Liver (tissue), 3 donors: ENCODE measurements around the gene DYRK1A.

Experiments
- FOXA1 ChIP-seq: IDR thresholded peaks from 2 replicates; pipeline ENCODE4 v1.6.1; 2016; ENCODE audit warnings: antibody characterized with exemption
- GABPA ChIP-seq, 2 donors: IDR thresholded peaks in 1 of 2; conservative IDR thresholded peaks in 1 of 2; 2 replicates each; pipeline ENCODE4 v1.6.1; 2016; ENCODE audit warnings: antibody characterized with exemption in 2 of 2, mild to moderate bottlenecking in 1 of 2, moderate library complexity in 1 of 2
- HNF4A ChIP-seq, 2 donors: conservative IDR thresholded peaks; 2 replicates each; pipeline ENCODE4 v1.6.1; 2016; ENCODE audit warnings: antibody characterized with exemption in 2 of 2, mild to moderate bottlenecking in 2 of 2
- HNF4G ChIP-seq: IDR thresholded peaks from 2 replicates; pipeline ENCODE4 v1.6.1; 2016; ENCODE audit warnings: antibody characterized with exemption
- JUND ChIP-seq, 2 donors: IDR thresholded peaks; 2 replicates each; pipeline ENCODE4 v1.6.1; 2016; ENCODE audit warnings: antibody characterized with exemption in 2 of 2
- RAD21 ChIP-seq, 2 donors: IDR thresholded peaks; 2 replicates each; pipeline ENCODE4 v1.6.1; 2016; ENCODE audit warnings: antibody characterized with exemption in 2 of 2, mild to moderate bottlenecking in 2 of 2
- SP1 ChIP-seq: IDR thresholded peaks from 2 replicates; pipeline ENCODE4 v1.6.1; 2018; ENCODE audit warnings: antibody characterized with exemption, mild to moderate bottlenecking
- YY1 ChIP-seq: IDR thresholded peaks from 2 replicates; pipeline ENCODE4 v1.6.1; 2016; ENCODE audit warnings: antibody characterized with exemption, mild to moderate bottlenecking
- TF ChIP-seq, protein P1 (sequence below): fragments of 150-350 bp; IDR thresholded peaks from 2 replicates; pipeline ENCODE4 v1.5.1; 2017; ENCODE audit warnings: improper control_type of control experiment, low read depth, low read length; ENCODE audit not compliant: missing input control
- TF ChIP-seq, protein P2 (sequence below): IDR thresholded peaks from 2 replicates; pipeline ENCODE4 v1.6.1; 2016; ENCODE audit warnings: antibody characterized with exemption
- TF ChIP-seq, protein P3 (sequence below): IDR thresholded peaks from 2 replicates; pipeline ENCODE4 v1.6.1; 2016; ENCODE audit warnings: antibody characterized with exemption, mild to moderate bottlenecking
- TF ChIP-seq, protein P4 (sequence below): IDR thresholded peaks from 2 replicates; pipeline ENCODE4 v1.6.1; 2016; ENCODE audit warnings: antibody characterized with exemption
- TF ChIP-seq, protein P5 (sequence below): IDR thresholded peaks from 2 replicates; pipeline ENCODE4 v1.6.1; 2016; ENCODE audit warnings: antibody characterized with exemption
- donor health status: healthy.
- donor health status: healthy.

DNA sequence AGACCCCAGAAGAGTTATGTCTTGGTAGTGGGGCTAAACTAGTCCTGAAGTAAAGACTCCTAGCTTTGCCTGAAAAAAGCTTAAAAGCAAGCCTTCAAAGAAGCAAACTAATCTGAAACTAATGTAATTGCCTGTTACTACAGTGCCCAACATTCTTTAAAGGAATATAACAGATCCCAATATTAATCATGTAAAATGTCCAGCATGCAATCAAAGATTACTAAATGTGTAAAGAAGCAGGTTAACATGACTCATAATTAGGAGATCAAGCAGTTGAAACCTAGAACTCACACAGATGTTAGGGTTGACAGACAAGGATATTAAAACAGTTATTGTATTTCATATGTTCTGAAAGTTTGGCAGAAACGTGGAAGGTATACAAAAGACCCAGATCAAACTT lies 17.8 kb downstream of the DYRK1A start:
- TF ChIP-seq, protein P1, sequence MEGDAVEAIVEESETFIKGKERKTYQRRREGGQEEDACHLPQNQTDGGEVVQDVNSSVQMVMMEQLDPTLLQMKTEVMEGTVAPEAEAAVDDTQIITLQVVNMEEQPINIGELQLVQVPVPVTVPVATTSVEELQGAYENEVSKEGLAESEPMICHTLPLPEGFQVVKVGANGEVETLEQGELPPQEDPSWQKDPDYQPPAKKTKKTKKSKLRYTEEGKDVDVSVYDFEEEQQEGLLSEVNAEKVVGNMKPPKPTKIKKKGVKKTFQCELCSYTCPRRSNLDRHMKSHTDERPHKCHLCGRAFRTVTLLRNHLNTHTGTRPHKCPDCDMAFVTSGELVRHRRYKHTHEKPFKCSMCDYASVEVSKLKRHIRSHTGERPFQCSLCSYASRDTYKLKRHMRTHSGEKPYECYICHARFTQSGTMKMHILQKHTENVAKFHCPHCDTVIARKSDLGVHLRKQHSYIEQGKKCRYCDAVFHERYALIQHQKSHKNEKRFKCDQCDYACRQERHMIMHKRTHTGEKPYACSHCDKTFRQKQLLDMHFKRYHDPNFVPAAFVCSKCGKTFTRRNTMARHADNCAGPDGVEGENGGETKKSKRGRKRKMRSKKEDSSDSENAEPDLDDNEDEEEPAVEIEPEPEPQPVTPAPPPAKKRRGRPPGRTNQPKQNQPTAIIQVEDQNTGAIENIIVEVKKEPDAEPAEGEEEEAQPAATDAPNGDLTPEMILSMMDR: no peak
- TF ChIP-seq JUND (IDR thresholded peaks at IDR 0.05): no peak
- TF ChIP-seq, protein P2, sequence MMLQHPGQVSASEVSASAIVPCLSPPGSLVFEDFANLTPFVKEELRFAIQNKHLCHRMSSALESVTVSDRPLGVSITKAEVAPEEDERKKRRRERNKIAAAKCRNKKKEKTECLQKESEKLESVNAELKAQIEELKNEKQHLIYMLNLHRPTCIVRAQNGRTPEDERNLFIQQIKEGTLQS: no peak
- TF ChIP-seq, protein P3, sequence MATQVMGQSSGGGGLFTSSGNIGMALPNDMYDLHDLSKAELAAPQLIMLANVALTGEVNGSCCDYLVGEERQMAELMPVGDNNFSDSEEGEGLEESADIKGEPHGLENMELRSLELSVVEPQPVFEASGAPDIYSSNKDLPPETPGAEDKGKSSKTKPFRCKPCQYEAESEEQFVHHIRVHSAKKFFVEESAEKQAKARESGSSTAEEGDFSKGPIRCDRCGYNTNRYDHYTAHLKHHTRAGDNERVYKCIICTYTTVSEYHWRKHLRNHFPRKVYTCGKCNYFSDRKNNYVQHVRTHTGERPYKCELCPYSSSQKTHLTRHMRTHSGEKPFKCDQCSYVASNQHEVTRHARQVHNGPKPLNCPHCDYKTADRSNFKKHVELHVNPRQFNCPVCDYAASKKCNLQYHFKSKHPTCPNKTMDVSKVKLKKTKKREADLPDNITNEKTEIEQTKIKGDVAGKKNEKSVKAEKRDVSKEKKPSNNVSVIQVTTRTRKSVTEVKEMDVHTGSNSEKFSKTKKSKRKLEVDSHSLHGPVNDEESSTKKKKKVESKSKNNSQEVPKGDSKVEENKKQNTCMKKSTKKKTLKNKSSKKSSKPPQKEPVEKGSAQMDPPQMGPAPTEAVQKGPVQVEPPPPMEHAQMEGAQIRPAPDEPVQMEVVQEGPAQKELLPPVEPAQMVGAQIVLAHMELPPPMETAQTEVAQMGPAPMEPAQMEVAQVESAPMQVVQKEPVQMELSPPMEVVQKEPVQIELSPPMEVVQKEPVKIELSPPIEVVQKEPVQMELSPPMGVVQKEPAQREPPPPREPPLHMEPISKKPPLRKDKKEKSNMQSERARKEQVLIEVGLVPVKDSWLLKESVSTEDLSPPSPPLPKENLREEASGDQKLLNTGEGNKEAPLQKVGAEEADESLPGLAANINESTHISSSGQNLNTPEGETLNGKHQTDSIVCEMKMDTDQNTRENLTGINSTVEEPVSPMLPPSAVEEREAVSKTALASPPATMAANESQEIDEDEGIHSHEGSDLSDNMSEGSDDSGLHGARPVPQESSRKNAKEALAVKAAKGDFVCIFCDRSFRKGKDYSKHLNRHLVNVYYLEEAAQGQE: no peak
- no peak for TF ChIP-seq FOXA1
- TF ChIP-seq SP1: no peak
- TF ChIP-seq YY1: no peak
- no peak for TF ChIP-seq GABPA (IDR thresholded peaks at IDR 0.05 in 1 of 2, conservative IDR thresholded peaks at IDR 0.05 in 1 of 2)
- no peak for TF ChIP-seq RAD21 (IDR thresholded peaks at IDR 0.05)
- TF ChIP-seq, protein P4, sequence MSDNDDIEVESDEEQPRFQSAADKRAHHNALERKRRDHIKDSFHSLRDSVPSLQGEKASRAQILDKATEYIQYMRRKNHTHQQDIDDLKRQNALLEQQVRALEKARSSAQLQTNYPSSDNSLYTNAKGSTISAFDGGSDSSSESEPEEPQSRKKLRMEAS: no peak
- no peak for TF ChIP-seq HNF4G
- TF ChIP-seq, protein P5, sequence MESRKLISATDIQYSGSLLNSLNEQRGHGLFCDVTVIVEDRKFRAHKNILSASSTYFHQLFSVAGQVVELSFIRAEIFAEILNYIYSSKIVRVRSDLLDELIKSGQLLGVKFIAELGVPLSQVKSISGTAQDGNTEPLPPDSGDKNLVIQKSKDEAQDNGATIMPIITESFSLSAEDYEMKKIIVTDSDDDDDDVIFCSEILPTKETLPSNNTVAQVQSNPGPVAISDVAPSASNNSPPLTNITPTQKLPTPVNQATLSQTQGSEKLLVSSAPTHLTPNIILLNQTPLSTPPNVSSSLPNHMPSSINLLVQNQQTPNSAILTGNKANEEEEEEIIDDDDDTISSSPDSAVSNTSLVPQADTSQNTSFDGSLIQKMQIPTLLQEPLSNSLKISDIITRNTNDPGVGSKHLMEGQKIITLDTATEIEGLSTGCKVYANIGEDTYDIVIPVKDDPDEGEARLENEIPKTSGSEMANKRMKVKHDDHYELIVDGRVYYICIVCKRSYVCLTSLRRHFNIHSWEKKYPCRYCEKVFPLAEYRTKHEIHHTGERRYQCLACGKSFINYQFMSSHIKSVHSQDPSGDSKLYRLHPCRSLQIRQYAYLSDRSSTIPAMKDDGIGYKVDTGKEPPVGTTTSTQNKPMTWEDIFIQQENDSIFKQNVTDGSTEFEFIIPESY: no peak
- TF ChIP-seq HNF4A (conservative IDR thresholded peaks at IDR 0.05): no peak
